ENCODE results near the gene CTCFL.

The CTCFL gene

DNA sequence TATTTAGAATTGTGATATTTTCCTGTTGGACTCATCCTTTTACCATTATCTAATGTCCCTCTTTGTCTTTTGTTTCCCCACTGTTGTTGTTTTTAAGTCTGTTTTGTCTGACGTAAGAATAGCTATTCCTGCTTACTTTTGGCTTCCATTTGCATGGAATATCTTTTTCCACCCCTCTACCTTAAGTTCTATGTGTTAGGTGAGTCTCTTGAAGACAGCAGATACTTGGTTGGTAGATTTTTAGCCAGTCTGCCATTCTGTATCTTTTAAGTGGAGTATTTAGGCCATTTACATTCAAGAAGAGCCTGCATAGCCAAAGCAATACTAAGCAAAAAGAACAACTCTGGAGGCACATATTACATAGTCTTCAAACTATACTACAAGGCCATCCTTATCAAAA, 39.2 kb downstream of the CTCFL start:
- Histone ChIP-seq H3K27ac (replicated peaks) (no peak overlapping the region), H3K4me3 (replicated peaks; ENCODE audit: insufficient read depth, low read length) (no peak overlapping the region), H3K27me3 (ENCODE audit: insufficient read depth, poor library complexity, severe bottlenecking) (no peaks in the 10 kb centered on the region)
- TF ChIP-seq SPI1 (IDR thresholded peaks at IDR 0.05; ENCODE audit: borderline replicate concordance, low read depth): no peak
- TF ChIP-seq REST (IDR thresholded peaks at IDR 0.05; ENCODE audit: insufficient replicate concordance, low read depth): no peak
- no peak for TF ChIP-seq POLR2AphosphoS5 (IDR thresholded peaks at IDR 0.05; ENCODE audit: low read depth)
- TF ChIP-seq GABPA (IDR thresholded peaks at IDR 0.05; ENCODE audit: low read depth): no peak
- TF ChIP-seq, protein P1, sequence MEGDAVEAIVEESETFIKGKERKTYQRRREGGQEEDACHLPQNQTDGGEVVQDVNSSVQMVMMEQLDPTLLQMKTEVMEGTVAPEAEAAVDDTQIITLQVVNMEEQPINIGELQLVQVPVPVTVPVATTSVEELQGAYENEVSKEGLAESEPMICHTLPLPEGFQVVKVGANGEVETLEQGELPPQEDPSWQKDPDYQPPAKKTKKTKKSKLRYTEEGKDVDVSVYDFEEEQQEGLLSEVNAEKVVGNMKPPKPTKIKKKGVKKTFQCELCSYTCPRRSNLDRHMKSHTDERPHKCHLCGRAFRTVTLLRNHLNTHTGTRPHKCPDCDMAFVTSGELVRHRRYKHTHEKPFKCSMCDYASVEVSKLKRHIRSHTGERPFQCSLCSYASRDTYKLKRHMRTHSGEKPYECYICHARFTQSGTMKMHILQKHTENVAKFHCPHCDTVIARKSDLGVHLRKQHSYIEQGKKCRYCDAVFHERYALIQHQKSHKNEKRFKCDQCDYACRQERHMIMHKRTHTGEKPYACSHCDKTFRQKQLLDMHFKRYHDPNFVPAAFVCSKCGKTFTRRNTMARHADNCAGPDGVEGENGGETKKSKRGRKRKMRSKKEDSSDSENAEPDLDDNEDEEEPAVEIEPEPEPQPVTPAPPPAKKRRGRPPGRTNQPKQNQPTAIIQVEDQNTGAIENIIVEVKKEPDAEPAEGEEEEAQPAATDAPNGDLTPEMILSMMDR (IDR thresholded peaks at IDR 0.05; ENCODE audit: insufficient read depth, low read length): no peak
- no peak for DNase-seq (ENCODE audit: low read depth in 1 of 2, low spot score in 1 of 2)

GRCh38 chr20:57484772-57485171, 40.2 kb downstream of the CTCFL start:
- H3K27me3 ChIP-seq (ENCODE audit: insufficient read depth, poor library complexity, severe bottlenecking): no peaks in the 10 kb centered on the region
- TF ChIP-seq POLR2AphosphoS5 (IDR thresholded peaks at IDR 0.05; ENCODE audit: low read depth): no peak
- TF ChIP-seq, protein P1 (IDR thresholded peaks at IDR 0.05; ENCODE audit: insufficient read depth, low read length): no peak
- TF ChIP-seq GABPA (IDR thresholded peaks at IDR 0.05; ENCODE audit: low read depth): no peak
- no peak for TF ChIP-seq REST (IDR thresholded peaks at IDR 0.05; ENCODE audit: insufficient replicate concordance, low read depth)
- no peak for TF ChIP-seq SPI1 (IDR thresholded peaks at IDR 0.05; ENCODE audit: borderline replicate concordance, low read depth)

DNA sequence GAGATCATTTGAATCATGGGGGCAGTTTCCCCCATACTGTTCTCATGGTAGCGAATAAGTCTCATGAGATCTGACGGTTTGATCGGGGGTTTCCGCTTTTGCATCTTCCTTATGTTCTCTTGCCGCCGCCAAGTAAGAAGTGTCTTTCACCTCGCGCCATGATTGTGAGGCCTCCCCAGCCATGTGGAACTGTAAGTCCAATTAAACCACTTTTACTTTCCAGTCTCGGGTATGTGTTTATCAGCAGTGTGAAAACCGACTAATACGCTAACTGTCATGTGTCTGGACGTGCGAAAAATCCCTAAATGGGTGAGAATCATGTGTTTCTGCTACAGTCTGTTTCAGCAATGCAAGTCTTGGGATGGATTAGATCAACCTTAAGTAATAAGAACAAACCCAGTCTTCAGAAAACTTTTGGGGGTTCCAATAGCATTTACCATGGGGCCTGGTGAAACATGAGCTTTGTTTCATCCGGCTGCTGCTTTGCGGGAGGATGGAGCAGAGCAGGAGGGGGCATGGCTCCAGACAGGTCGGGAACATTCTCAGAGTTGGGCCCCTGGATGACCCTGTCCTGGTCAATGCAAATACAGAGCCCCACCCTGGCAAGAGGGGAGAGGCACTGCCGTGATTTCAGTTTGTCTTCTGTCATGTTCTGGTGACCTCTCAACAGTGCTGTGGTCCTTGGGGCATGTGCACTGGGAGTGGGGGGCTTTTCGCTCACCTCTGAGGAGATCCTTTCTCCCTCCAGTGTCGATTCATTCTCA, 41.5 kb downstream of the CTCFL start:
- Histone ChIP-seq H3K27me3 (ENCODE audit: insufficient read depth, poor library complexity, severe bottlenecking) (no peaks in the 10 kb centered on the region), H3K27ac (replicated peaks) (no peak overlapping the region), H3K4me3 (replicated peaks; ENCODE audit: insufficient read depth, low read length) (no peak overlapping the region)
- TF ChIP-seq, protein P1 (IDR thresholded peaks at IDR 0.05; ENCODE audit: insufficient read depth, low read length): no peak
- TF ChIP-seq GABPA (IDR thresholded peaks at IDR 0.05; ENCODE audit: low read depth): no peak
- TF ChIP-seq REST (IDR thresholded peaks at IDR 0.05; ENCODE audit: insufficient replicate concordance, low read depth): no peak
- TF ChIP-seq POLR2AphosphoS5 (IDR thresholded peaks at IDR 0.05; ENCODE audit: low read depth): no peak
- TF ChIP-seq SPI1 (IDR thresholded peaks at IDR 0.05; ENCODE audit: borderline replicate concordance, low read depth): no peak
- DNase-seq (ENCODE audit: low read depth in 1 of 2, low spot score in 1 of 2): no peak

More at GRCh38 chr20:57484772-57485171, 40.2 kb downstream of the CTCFL start:
- no peak overlapping the region for H3K27ac ChIP-seq (replicated peaks)
- no peak overlapping the region for H3K4me3 ChIP-seq (replicated peaks; ENCODE audit: insufficient read depth, low read length)
- DNase-seq (ENCODE audit: low read depth in 1 of 2, low spot score in 1 of 2): no peak

Data from HL-60 (cell line).